Erythroblast (primary cell): ENCODE results near the gene FLYWCH2.

Experiments used
- GATA1 ChIP-seq: IDR thresholded peaks from 2 replicates; pipeline ENCODE4 v1.6.1; 2011; ENCODE audit warnings: low read depth, mild to moderate bottlenecking, control low read depth, low read length, moderate library complexity
- POLR2A ChIP-seq: IDR thresholded peaks from 2 replicates; pipeline ENCODE4 v1.6.1; 2011; ENCODE audit warnings: mild to moderate bottlenecking, low read length

DNA sequence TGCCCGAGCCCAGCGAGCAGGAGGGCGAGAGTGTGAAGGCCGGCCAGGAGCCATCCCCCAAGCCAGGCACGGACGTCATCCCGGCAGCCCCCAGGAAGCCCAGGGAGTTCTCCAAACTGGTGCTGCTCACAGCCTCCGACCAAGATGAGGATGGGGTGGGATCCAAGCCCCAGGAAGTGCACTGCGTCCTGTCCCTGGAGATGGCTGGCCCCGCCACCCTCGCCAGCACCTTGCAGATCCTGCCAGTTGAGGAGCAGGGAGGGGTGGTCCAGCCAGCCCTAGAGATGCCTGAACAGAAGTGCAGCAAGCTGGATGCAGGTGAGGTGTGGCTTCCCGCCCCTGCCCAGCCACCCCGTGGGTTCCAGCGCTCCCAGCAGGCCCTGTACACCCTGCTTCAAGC lies 46.7 kb downstream of the FLYWCH2 start:
- TF ChIP-seq POLR2A = no peak
- TF ChIP-seq GATA1 = no peak
